GM18951 (cell line): ENCODE data around the gene CNTNAP3.
"Not testable (repeated sequence)": the region's sequence is repeated elsewhere in the genome, so short reads cannot be mapped to it uniquely, and the experiment has no call there.

Experiments
- in situ Hi-C: fragments of 300-500 bp; cut with MboI; formaldehyde crosslinking; loops from one replicate; pipeline ENCODE4 v1.12.0; 2022; ENCODE audit warnings: low sequenced_read_pairs, mixed read lengths, inconsistent platforms; ENCODE audit not compliant: unreplicated experiment

CNTNAP3 gene

DNA sequence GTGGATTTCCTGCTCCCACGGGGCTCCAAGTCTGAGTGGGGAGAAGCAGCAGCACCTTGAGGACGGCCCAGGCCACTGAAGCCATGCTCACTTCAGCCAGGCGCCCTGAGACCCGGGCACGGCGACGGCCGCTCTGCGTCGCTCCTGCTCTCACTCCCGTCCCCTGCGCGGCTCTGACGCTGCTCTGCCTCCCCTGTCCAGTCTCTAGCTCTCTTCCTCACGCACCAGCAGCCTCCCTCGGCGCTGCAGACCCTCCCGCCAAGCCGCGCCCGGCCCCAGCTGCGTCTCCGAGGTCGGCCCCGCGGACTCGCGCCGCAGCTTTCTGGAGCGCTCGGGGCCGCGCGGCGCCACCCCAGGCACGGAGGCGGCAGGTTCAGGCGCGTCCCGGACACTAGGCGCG is at the start of gene CNTNAP3:
TSS of gene CNTNAP3 (minus strand) at position 188 of the 400 bp plus-strand sequence. CDS start at position 85, 103 bp downstream.
- in situ Hi-C loops: not testable (repeated sequence)

DNA sequence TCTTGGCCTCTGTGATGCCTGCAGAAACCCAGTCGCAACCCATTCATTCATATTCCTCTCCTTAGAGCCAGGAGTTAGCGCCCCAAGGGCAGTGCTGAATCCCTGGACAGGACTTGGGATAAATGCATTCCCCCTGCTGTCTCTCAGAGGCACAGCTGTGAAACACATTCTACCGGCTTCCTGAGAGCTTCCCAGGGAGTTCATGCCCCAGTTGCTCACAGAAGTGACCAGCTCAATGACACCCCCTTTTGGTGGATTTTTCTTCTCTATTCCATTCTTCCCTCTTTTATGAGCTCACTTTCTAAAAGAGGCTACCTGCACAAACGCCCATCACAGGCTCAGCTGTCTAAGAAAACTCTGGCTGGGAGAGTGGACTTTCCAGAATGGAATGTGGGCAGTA is 8.0 kb downstream of the CNTNAP3 start:
- in situ Hi-C loops: not testable (repeated sequence)

- in situ Hi-C loops: not testable (repeated sequence)
Measured at GRCh38 chr9:39242513-39242912, 45.5 kb downstream of the CNTNAP3 start.

DNA sequence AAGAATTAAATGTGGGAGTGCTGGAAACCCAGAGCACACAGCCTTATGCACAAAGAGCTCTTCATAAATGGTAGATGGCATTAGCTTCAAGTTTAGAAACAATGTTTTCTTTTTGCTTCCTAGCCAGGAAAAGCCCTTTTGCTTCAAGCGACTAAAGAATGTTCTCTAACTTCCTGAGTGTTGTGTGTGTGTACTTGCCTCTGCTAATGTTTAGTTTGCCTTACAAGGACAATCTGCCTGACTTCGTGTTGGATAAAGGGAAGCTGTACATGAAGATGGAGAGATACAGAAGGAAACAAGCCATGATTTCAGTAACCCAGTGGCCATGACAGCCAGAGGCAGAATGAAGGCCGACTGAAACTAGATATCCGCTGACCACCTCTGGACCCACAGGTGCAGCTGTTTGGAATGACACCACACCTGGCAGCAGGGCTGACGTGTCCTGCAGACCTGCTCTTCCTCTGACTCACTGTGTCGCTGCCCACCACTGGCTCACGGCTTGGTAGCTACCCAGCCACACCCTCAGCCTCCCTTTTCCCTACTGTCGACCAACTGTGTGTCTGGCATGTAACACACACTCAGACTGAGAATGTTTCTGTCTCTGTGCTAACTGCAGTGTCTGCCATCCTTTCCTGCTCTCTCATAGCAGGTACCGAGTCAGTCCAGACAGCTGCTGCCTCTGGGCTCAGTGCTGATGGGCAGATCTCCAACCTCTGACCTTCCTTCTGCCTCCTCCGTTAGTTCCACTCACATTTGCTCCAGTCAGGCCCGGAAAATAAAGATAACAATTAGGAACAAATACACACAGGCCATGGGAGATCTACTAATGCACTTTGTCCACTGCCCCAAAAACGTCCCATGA is 55.6 kb downstream of the CNTNAP3 start:
- in situ Hi-C loops: not testable (repeated sequence)

- in situ Hi-C loops: not testable (repeated sequence)
Measured at GRCh38 chr9:39215976-39216375, 72.0 kb downstream of the CNTNAP3 start.

- in situ Hi-C loops: not testable (repeated sequence)
Measured at GRCh38 chr9:39209773-39210172, 78.2 kb downstream of the CNTNAP3 start.

- in situ Hi-C loops: not testable (repeated sequence)
Measured at GRCh38 chr9:39206643-39207042, 81.3 kb downstream of the CNTNAP3 start.

DNA sequence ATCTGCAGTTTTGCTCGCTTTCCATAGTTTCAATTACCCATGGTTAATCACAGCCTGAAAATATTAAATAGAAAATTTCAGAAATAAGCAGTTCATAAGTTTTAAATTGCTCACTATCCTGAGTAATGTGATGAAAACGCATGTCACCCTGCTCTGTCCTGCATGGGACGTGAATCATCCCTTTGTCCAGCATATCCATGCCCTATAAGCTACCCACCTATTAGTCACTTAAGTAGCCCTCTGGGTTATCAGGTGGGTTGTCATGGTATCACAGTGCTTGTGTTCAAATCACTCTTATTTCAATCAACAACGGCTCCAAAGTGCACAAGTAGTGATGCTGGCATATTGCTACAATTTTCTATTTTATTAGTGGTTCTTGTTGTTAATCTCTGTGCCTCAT is 82.1 kb downstream of the CNTNAP3 start:
- in situ Hi-C loops: not testable (repeated sequence)

DNA sequence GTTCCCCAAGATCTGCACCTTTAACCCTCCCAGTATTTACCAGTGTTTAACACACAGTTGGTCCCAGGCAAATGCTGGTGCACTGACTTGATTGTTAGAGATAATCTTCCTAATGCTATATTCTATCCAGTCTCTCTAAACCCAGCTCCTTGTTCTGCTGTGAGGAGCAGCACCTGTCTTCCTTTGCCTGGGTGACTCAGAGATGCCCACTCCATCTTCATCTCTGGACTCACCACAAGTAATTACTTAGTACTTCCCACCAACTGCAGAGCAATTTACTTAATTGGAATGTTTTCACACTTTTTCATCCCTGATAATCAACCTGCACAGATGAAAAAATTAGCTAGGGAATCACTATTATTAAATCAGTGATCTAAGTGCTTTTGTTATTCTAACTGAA is 87.6 kb downstream of the CNTNAP3 start:
- in situ Hi-C loops: not testable (repeated sequence)

DNA sequence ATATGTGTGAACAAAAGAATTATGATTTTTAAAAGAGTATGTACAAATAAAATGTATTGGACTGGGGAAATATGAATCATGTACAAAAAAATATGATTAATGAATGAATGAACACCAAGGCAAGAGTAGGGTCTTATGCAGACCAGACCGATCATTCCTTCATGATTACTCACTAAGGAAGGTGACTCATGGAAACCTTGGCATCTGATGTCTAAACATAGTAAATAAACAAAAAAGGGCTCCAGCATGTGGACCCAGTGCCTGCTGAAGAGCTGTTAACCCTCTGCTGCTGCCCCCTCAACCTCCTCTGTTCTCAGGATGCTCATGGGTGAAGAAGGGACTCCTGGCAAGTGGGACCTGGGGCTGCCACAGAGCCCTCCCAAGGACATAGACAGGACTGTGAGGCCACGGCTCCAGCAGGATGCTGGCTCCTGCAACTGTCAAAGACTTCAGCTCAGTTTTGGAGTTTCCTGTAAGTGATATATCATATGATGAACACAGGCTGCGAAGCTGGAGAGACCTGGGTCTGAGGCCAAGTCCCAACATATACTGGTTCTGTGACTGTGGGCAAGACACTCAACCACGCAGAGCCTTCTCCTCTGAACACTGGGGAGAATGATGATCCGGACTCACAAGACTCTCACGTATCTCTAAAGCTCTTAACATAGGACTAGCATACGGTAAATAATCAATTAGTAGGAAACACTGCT is 89.8 kb downstream of the CNTNAP3 start:
- in situ Hi-C loops: not testable (repeated sequence)

DNA sequence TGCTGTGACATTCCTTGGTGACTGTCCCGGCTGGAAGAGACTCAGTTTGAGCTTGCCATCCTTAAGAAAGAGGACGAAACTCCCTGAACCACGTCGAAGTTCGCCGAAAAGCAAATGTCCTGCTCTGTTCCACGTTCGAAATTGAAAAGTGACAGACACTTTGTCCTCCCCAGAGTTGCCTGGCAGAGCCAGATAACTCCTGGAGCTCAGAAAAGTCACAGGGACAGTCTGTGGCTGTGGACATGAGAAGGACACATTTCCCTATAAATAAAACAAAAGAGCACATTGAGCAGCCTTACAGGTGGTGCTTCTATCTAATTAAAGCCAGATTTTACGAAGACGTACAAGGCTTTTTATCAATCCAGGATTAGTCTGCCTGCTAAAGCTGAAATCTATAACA is 116.6 kb downstream of the CNTNAP3 start:
- in situ Hi-C loops: not testable (repeated sequence)

DNA sequence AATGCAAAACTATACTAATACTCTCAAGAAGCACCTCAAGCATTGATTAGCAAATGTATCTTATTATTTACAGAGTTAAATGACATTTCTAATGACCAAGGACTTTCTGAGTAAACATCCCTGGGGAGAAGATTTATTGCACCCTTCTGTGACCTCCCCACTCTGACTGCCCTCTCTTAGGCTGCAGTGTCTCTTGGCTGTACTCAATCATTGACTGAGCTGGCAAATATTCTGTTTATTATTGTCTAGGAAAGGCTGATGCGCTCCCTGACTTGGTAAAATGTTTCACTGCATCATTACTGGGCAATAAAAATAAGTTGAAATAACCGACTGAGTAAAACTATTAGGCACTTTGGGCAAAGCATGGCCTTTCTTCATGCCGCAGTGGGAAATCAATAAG is 130.3 kb downstream of the CNTNAP3 start:
- in situ Hi-C loops: not testable (repeated sequence)

DNA sequence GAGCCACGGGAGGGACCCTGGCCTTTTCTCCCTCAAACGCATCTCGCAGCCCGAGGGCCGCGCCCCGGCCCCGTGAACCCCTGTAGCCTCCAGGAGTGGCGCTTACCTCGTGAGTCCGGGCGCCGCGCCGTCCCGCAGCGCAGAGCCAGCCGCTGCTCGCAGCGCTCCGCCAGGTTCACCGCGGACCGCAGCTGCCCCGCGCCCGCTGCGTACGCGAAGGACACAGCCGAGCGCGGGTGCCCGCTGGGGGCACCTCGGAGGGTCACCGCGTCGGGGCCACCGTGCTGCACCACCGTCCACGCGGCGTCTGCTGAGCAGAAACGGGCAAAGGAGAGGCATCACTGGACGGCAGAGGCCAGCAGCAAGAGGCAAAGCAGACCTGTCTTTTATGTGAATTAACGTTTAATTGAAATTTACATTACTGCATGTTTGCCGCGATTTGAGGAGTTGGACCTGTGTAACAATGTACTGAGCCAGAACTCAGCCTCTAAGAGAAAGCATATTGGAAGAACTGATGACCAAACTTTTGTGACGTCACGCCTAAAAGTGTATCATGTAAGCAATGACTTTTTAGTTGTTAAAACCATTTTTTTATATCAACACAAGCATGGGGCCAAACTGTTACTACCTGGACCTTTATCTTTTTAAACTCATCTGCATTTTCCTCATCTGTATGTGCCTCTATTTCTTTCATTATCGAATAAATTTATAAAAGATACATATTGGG is 155.0 kb downstream of the CNTNAP3 start:
- in situ Hi-C loops: not testable (repeated sequence)

GRCh38 chr9:39121401-39121800 is 166.6 kb downstream of the CNTNAP3 start:
- in situ Hi-C loops: not testable (repeated sequence)

GRCh38 chr9:39111746-39112145 is 176.2 kb downstream of the CNTNAP3 start:
- in situ Hi-C loops: not testable (repeated sequence)
